C4-2B (cell line): Measurements from ENCODE around the gene PSMB5.

Source experiments
- H3K27ac ChIP-seq: fragments of 450-650 bp; 2 replicates; pipeline ENCODE4 v1.5.1; 2017
- CTCF ChIP-seq: fragments of 450-650 bp; conservative IDR thresholded peaks from 2 replicates; pipeline ENCODE4 v1.5.1; 2017; ENCODE audit warnings: mild to moderate bottlenecking
- ZFX ChIP-seq: fragments of 450-650 bp; IDR thresholded peaks from 2 replicates; pipeline ENCODE4 v1.6.1; 2017

Gene PSMB5

GRCh38 chr14:23071921-23072539, 37.3 kb upstream of the PSMB5 start:
- TF ChIP-seq ZFX, result no peak
- no peak for TF ChIP-seq CTCF
- peak overlapping the region; percentile 87 for H3K27ac ChIP-seq

- TF ChIP-seq CTCF, result no peak
- no peak for TF ChIP-seq ZFX
- H3K27ac ChIP-seq, result peak overlapping the region; percentile 87
Measured at GRCh38 chr14:23071244-23071920, 36.7 kb upstream of the PSMB5 start.

GRCh38 chr14:23070262-23071129, 35.8 kb upstream of the PSMB5 start:
- H3K27ac ChIP-seq, result peak overlapping the region; percentile 87
- TF ChIP-seq ZFX, result no peak
- TF ChIP-seq CTCF, result no peak

GRCh38 chr14:23069413-23069806, 34.7 kb upstream of the PSMB5 start:
- TF ChIP-seq ZFX, result no peak
- TF ChIP-seq CTCF, result no peak
- peak overlapping the region; percentile 15; the same call in 1 of the 2 replicates for H3K27ac ChIP-seq

GRCh38 chr14:23068789-23069412, 34.2 kb upstream of the PSMB5 start:
- TF ChIP-seq CTCF, result peak; percentile 98
- TF ChIP-seq ZFX, result no peak
- H3K27ac ChIP-seq, result peak overlapping the region; percentile 15

- TF ChIP-seq ZFX, result no peak
- no peak for TF ChIP-seq CTCF
- peak overlapping the region; percentile 15 for H3K27ac ChIP-seq
Measured at GRCh38 chr14:23067847-23068788, 33.4 kb upstream of the PSMB5 start.
